OCI-LY1 (cell line): ENCODE results near the gene CTTNBP2NL.

ENCODE experiments used
- H2AFZ ChIP-seq: fragments of 200-600 bp; sonication (generic), shearing (Covaris generic); 2 replicates; pipeline ENCODE4 v1.6.0; 2014; ENCODE audit warnings: antibody characterized with exemption, mild to moderate bottlenecking, low read length
- H3F3A ChIP-seq: fragments of 200-600 bp; sonication (generic), shearing (Covaris generic); 2 replicates; pipeline ENCODE4 v1.6.0; 2014; ENCODE audit warnings: mild to moderate bottlenecking, antibody characterized with exemption, low read length, moderate library complexity; ENCODE audit not compliant: insufficient read depth
- H3K27ac ChIP-seq: fragments of 200-600 bp; sonication (generic); 2 replicates; pipeline ENCODE4 v1.5.1; 2014; ENCODE audit warnings: low read length, mixed run types, mild to moderate bottlenecking, low read depth; ENCODE audit not compliant: poor library complexity, severe bottlenecking
- H3K27me3 ChIP-seq: fragments of 200-600 bp; sonication (generic); 2 replicates; pipeline ENCODE4 v1.6.0; 2014; ENCODE audit warnings: antibody characterized with exemption, mild to moderate bottlenecking, low read length, moderate library complexity; ENCODE audit not compliant: insufficient read depth
- H3K36me3 ChIP-seq: fragments of 200-600 bp; sonication (generic); 2 replicates; pipeline ENCODE4 v1.6.1; 2014; ENCODE audit warnings: mild to moderate bottlenecking, antibody characterized with exemption, low read length, moderate library complexity, mixed read lengths; ENCODE audit not compliant: insufficient read depth
- H3K4me1 ChIP-seq: fragments of 200-600 bp; sonication (generic); 2 replicates; pipeline ENCODE4 v1.5.1; 2014; ENCODE audit warnings: mild to moderate bottlenecking, low read length, moderate library complexity; ENCODE audit not compliant: insufficient read depth, severe bottlenecking
- H3K4me2 ChIP-seq: fragments of 200-600 bp; sonication (generic), shearing (Covaris generic); 2 replicates; pipeline ENCODE4 v1.6.1; 2014; ENCODE audit warnings: low read length
- H3K4me3 ChIP-seq: fragments of 200-600 bp; sonication (generic); 2 replicates; pipeline ENCODE4 v1.5.1; 2014; ENCODE audit warnings: low read length, low read depth, mild to moderate bottlenecking, mixed read lengths; ENCODE audit not compliant: poor library complexity, severe bottlenecking
- H3K79me2 ChIP-seq: fragments of 200-600 bp; shearing (Covaris generic); 2 replicates; pipeline ENCODE4 v1.6.1; 2016; ENCODE audit warnings: mixed run types, low read length, mixed read lengths; ENCODE audit not compliant: insufficient read depth
- H3K9ac ChIP-seq: fragments of 200-600 bp; sonication (generic), shearing (Covaris generic); 2 replicates; pipeline ENCODE4 v1.6.1; 2014; ENCODE audit warnings: mild to moderate bottlenecking, low read length, mixed read lengths
- H3K9me2 ChIP-seq: fragments of 200-600 bp; sonication (generic), shearing (Covaris generic); 2 replicates; pipeline ENCODE4 v1.6.1; 2014; ENCODE audit warnings: low read depth, mild to moderate bottlenecking, low read length, mixed read lengths
- H3K9me3 ChIP-seq: fragments of 200-600 bp; shearing (Covaris generic); 2 replicates; pipeline ENCODE4 v1.6.1; 2014; ENCODE audit warnings: low read length, mixed read lengths
- H4K20me1 ChIP-seq: fragments of 200-600 bp; sonication (generic), shearing (Covaris generic); 2 replicates; pipeline ENCODE4 v1.6.0; 2016; ENCODE audit warnings: mild to moderate bottlenecking, low read length; ENCODE audit not compliant: insufficient read depth
- EZH2 ChIP-seq: fragments of 200-600 bp; sonication (generic), shearing (Covaris generic); IDR thresholded peaks from 2 replicates; pipeline ENCODE4 v1.8.0; 2017; ENCODE audit warnings: borderline replicate concordance, mixed run types, mild to moderate bottlenecking, antibody characterized with exemption, low read length, moderate library complexity, mixed read lengths
- TF ChIP-seq, protein P1 (sequence below): fragments of 200-600 bp; sonication (generic), shearing (Covaris generic); IDR thresholded peaks from 2 replicates; pipeline ENCODE4 v1.5.1; 2017; ENCODE audit warnings: mild to moderate bottlenecking, antibody characterized with exemption, low read length, moderate library complexity, mixed read lengths

CTTNBP2NL gene

DNA sequence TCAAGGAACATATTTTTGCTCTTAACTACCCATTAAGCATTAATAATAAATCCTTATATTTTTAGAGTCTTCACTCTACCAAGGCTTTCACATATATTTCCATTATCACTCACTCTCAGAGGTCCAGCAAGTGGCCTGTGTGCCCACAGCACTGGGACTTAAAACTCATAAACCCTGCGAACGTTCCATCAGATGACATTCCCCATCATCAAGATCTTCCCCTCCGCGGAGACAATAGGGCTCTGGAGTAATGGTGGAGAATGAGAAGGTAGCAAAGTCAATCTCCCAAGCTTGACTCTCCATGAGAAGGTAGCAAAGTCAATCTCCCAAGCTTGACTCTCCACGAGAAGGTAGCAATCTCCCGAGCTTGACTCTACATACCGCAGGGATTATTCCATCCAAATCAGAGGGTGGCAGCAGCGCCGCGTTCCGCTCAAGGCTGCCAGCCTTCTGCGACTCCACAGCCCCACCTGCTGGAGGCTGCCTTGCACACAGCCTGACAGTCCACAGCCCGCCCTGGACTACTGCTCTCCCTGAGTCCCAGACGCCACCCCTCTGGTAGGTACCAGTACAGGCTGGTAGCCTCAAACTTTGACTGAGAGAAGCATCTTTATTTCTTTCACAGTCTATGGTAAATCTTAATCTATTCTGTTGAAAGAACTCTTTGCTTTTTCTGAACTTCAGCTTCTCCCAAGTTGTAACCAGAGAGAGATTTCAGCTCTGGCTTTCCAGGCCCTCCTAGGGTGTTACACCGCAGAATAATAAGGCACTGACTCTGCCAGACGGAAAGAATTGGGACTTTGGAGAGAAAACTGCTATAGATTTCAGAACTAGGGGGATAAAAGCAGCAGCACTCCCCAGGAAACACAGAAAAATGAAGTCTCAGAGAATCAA, 26.4 kb upstream of the CTTNBP2NL start:
- H3K9me3 ChIP-seq, result no peaks in the 10 kb centered on the region
- H3K4me2 ChIP-seq, result no peak overlapping the region
- no peaks in the 10 kb centered on the region for H4K20me1 ChIP-seq
- no peak overlapping the region for H3K9ac ChIP-seq
- H3K9me2 ChIP-seq, result no peaks in the 10 kb centered on the region
- H3K4me3 ChIP-seq, result no peak overlapping the region
- H3K27ac ChIP-seq, result no peak overlapping the region
- no peaks in the 10 kb centered on the region for H3K36me3 ChIP-seq
- H3K4me1 ChIP-seq, result no peaks in the 10 kb centered on the region
- no peaks in the 10 kb centered on the region for H3F3A ChIP-seq
- no peaks in the 10 kb centered on the region for H3K27me3 ChIP-seq
- no peak for TF ChIP-seq EZH2
- TF ChIP-seq, protein P1, sequence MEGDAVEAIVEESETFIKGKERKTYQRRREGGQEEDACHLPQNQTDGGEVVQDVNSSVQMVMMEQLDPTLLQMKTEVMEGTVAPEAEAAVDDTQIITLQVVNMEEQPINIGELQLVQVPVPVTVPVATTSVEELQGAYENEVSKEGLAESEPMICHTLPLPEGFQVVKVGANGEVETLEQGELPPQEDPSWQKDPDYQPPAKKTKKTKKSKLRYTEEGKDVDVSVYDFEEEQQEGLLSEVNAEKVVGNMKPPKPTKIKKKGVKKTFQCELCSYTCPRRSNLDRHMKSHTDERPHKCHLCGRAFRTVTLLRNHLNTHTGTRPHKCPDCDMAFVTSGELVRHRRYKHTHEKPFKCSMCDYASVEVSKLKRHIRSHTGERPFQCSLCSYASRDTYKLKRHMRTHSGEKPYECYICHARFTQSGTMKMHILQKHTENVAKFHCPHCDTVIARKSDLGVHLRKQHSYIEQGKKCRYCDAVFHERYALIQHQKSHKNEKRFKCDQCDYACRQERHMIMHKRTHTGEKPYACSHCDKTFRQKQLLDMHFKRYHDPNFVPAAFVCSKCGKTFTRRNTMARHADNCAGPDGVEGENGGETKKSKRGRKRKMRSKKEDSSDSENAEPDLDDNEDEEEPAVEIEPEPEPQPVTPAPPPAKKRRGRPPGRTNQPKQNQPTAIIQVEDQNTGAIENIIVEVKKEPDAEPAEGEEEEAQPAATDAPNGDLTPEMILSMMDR, result peak; percentile 95
- no peak overlapping the region for H2AFZ ChIP-seq
- H3K79me2 ChIP-seq, result no peaks in the 10 kb centered on the region

DNA sequence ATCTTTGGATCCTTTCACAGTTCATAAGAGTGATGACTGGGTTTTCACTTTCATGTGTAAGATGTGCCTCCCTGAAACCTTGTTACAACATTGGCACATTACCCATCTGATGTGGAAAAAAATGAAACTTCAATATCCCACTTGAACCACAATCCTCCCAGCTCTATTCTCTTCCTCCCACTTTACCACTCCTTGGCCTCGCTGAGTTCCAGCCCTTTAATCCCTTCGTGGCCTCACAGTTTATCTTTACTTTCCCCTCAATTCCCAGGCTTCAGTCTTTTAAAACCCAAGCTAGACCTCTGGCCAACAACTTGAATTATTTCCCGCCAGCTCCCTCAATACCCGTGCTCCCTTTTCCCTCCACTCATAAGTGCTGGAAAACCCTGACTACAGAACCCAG, 25.0 kb upstream of the CTTNBP2NL start:
- TF ChIP-seq EZH2, result no peak
- TF ChIP-seq, protein P1, result no peak
- H4K20me1 ChIP-seq, result no peaks in the 10 kb centered on the region
- H3K9me3 ChIP-seq, result no peaks in the 10 kb centered on the region
- H3F3A ChIP-seq, result no peaks in the 10 kb centered on the region
- H2AFZ ChIP-seq, result no peak overlapping the region
- H3K27ac ChIP-seq, result no peak overlapping the region
- no peaks in the 10 kb centered on the region for H3K27me3 ChIP-seq
- no peaks in the 10 kb centered on the region for H3K9me2 ChIP-seq
- H3K4me1 ChIP-seq, result no peaks in the 10 kb centered on the region
- H3K4me2 ChIP-seq, result no peak overlapping the region
- no peaks in the 10 kb centered on the region for H3K79me2 ChIP-seq
- no peak overlapping the region for H3K4me3 ChIP-seq
- no peaks in the 10 kb centered on the region for H3K36me3 ChIP-seq
- H3K9ac ChIP-seq, result no peak overlapping the region

DNA sequence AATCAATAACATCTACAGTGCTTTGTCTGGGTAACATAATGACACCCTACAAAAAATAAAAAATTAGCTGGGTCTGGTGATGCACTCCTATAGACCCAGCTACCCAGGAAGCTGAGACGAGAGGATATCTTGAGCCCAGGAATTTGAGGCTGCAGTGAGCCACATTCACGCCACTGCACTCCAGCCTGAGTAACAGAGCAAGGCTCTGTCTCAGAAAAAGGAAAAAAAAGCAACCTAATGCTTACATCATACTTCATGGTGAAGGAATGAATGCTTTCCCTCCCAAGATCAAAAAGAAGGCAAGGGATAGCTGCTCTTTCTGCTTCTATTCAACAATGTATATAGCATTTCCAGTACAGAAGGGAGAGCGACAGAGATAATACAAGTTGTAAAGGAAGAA, 24.2 kb upstream of the CTTNBP2NL start:
- Histone ChIP-seq H3K27me3 (no peaks in the 10 kb centered on the region), H3K27ac (no peak overlapping the region), H3K79me2 (no peaks in the 10 kb centered on the region), H3K36me3 (no peaks in the 10 kb centered on the region), H3K9me2 (no peaks in the 10 kb centered on the region), H3K9me3 (no peaks in the 10 kb centered on the region), H3K9ac (no peak overlapping the region), H3K4me3 (no peak overlapping the region), H3K4me2 (no peak overlapping the region), H2AFZ (no peak overlapping the region), H3K4me1 (no peaks in the 10 kb centered on the region), H4K20me1 (no peaks in the 10 kb centered on the region), H3F3A (no peaks in the 10 kb centered on the region)
- TF ChIP-seq EZH2, result no peak
- TF ChIP-seq, protein P1, result no peak
